22Rv1 (cell line): Measurements from ENCODE around the gene IL10RB.

Experiments
- H3K27ac ChIP-seq: fragments of 450-650 bp; 2 replicates; pipeline ENCODE4 v1.5.1; 2017
- CTCF ChIP-seq: fragments of 450-650 bp; IDR thresholded peaks from 2 replicates; pipeline ENCODE4 v1.5.1; 2017; ENCODE audit warnings: mild to moderate bottlenecking
- ZFX ChIP-seq: fragments of 450-650 bp; IDR thresholded peaks from 2 replicates; pipeline ENCODE4 v1.6.1; 2017; ENCODE audit warnings: antibody characterized with exemption, borderline replicate concordance

Gene IL10RB

GRCh38 chr21:33268737-33269441 lies 2.7 kb downstream of the IL10RB start:
- TF ChIP-seq CTCF (peak; percentile 57), ZFX (no peak)
- 0 out of 2 replicates have a peak overlapping the region, but pooled peaks have one; percentile 7 for H3K27ac ChIP-seq

- no peak overlapping the region for H3K27ac ChIP-seq
- no peak for TF ChIP-seq CTCF
- TF ChIP-seq ZFX = no peak
Observed at GRCh38 chr21:33270986-33271385, 4.8 kb downstream of the IL10RB start.

- no peak overlapping the region for H3K27ac ChIP-seq
Observed at GRCh38 chr21:33273044-33273443, 6.9 kb downstream of the IL10RB start.

GRCh38 chr21:33278721-33279120 lies 12.6 kb downstream of the IL10RB start:
- no peak overlapping the region for H3K27ac ChIP-seq
- no peak for TF ChIP-seq ZFX
- no peak for TF ChIP-seq CTCF

More at GRCh38 chr21:33273044-33273443, 6.9 kb downstream of the IL10RB start:
- TF ChIP-seq CTCF (no peak), ZFX (no peak)

GRCh38 chr21:33279330-33279820 lies 13.2 kb downstream of the IL10RB start:
- no peak for TF ChIP-seq CTCF
- TF ChIP-seq ZFX = no peak
- no peak overlapping the region for H3K27ac ChIP-seq

- TF ChIP-seq ZFX (no peak), CTCF (no peak)
Observed at GRCh38 chr21:33281096-33281652, 15.0 kb downstream of the IL10RB start.

GRCh38 chr21:33283203-33283602 lies 17.0 kb downstream of the IL10RB start:
- H3K27ac ChIP-seq = no peak overlapping the region
- no peak for TF ChIP-seq CTCF
- no peak for TF ChIP-seq ZFX

More at GRCh38 chr21:33281096-33281652, 15.0 kb downstream of the IL10RB start:
- no peak overlapping the region for H3K27ac ChIP-seq
